ENCODE results near the gene SQOR. TPM values are rescaled to one million over a fixed set of nuclear protein-coding genes. Genes with fewer than 3 reads are reported as not detected.

SQOR gene
- total RNA-seq, 1 experiment from 2014 or later: 40.9 TPM

- Histone ChIP-seq H4K20me1 (ENCODE audit: insufficient read depth) (no peaks in the 10 kb centered on the region), H3K4me2 (no peak overlapping the region), H3F3A (ENCODE audit: insufficient read depth, low read depth) (no peaks in the 10 kb centered on the region), H3K4me1 (replicated peaks; ENCODE audit: insufficient read depth) (no peaks in the 10 kb centered on the region), H3K79me2 (ENCODE audit: low read depth) (no peaks in the 10 kb centered on the region), H3K9me2 (ENCODE audit: insufficient read depth) (no peaks in the 10 kb centered on the region), H3K4me3 (no peak overlapping the region), H3K36me3 (ENCODE audit: low read depth) (no peaks in the 10 kb centered on the region), H3K9me3 (ENCODE audit: insufficient read depth, low read depth) (no peaks in the 10 kb centered on the region), H2AFZ (no peak overlapping the region), H3K27me3 (ENCODE audit: insufficient read depth, low read depth) (peaks cover 24% of the 10 kb centered on the region), H3K27ac (no peak overlapping the region)
- DNase-seq: no peak
- no peak for TF ChIP-seq EZH2 (IDR thresholded peaks at IDR 0.05; ENCODE audit: low read depth)
- TF ChIP-seq, protein P1, sequence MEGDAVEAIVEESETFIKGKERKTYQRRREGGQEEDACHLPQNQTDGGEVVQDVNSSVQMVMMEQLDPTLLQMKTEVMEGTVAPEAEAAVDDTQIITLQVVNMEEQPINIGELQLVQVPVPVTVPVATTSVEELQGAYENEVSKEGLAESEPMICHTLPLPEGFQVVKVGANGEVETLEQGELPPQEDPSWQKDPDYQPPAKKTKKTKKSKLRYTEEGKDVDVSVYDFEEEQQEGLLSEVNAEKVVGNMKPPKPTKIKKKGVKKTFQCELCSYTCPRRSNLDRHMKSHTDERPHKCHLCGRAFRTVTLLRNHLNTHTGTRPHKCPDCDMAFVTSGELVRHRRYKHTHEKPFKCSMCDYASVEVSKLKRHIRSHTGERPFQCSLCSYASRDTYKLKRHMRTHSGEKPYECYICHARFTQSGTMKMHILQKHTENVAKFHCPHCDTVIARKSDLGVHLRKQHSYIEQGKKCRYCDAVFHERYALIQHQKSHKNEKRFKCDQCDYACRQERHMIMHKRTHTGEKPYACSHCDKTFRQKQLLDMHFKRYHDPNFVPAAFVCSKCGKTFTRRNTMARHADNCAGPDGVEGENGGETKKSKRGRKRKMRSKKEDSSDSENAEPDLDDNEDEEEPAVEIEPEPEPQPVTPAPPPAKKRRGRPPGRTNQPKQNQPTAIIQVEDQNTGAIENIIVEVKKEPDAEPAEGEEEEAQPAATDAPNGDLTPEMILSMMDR (conservative IDR thresholded peaks at IDR 0.05): no peak
- intact Hi-C loops (cut with micrococcal nuclease; ENCODE audit: unreplicated experiment): no loop called here
- no TSS peak for BruUV-seq (replicated peaks)
- ChIA-PET CTCF (interaction anchor here (0.5 kb wide), 1 partner anchor 83 kb away, joined by 5 read pairs; no protein-coding TSS in a partner anchor), POLR2A (ENCODE audit: unreplicated experiment) (no interaction called here)
Measured at GRCh38 chr15:45720183-45720582, 85.4 kb downstream of the SQOR start.

DNA sequence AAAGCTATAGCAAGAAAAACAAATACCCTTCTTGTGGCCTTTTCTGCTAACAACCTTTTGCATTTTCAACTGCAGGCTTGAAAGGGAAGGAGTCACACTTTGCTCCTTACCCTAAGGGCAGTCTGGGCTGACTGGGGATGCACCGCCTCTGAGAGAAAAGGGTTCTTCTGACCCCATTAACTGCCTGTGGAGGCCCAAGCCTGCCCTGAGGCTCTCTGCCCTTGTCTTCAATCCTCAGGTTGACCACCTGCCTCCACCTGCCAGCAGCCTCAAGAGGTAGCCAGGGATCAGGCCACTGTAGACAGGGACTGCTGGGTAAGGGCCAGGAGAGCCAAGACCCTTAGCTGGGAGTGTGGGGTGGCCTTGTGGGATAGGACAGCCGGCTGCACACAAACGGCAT, 93.8 kb downstream of the SQOR start:
- H3K27ac ChIP-seq: no peak overlapping the region
- BruUV-seq (replicated peaks): no TSS peak
- TF ChIP-seq EZH2 (IDR thresholded peaks at IDR 0.05; ENCODE audit: low read depth): no peak
- TF ChIP-seq, protein P1 (conservative IDR thresholded peaks at IDR 0.05): no peak
- no peak overlapping the region for H3K4me2 ChIP-seq
- no peaks in the 10 kb centered on the region for H3K9me2 ChIP-seq (ENCODE audit: insufficient read depth)
- POLR2A ChIA-PET (ENCODE audit: unreplicated experiment): no interaction called here
- H3K9me3 ChIP-seq (ENCODE audit: insufficient read depth, low read depth): no peaks in the 10 kb centered on the region
- intact Hi-C loops (cut with micrococcal nuclease; ENCODE audit: unreplicated experiment): no loop called here
- H3K4me1 ChIP-seq (replicated peaks; ENCODE audit: insufficient read depth): no peaks in the 10 kb centered on the region
- no peak overlapping the region for H3K4me3 ChIP-seq
- H4K20me1 ChIP-seq (ENCODE audit: insufficient read depth): no peaks in the 10 kb centered on the region
- no peaks in the 10 kb centered on the region for H3K79me2 ChIP-seq (ENCODE audit: low read depth)
- no peak for DNase-seq
- H3F3A ChIP-seq (ENCODE audit: insufficient read depth, low read depth): no peaks in the 10 kb centered on the region
- CTCF ChIA-PET: no interaction called here
- H2AFZ ChIP-seq: no peak overlapping the region
- H3K36me3 ChIP-seq (ENCODE audit: low read depth): no peaks in the 10 kb centered on the region
- peaks cover 48% of the 10 kb centered on the region for H3K27me3 ChIP-seq (ENCODE audit: insufficient read depth, low read depth)

DNA sequence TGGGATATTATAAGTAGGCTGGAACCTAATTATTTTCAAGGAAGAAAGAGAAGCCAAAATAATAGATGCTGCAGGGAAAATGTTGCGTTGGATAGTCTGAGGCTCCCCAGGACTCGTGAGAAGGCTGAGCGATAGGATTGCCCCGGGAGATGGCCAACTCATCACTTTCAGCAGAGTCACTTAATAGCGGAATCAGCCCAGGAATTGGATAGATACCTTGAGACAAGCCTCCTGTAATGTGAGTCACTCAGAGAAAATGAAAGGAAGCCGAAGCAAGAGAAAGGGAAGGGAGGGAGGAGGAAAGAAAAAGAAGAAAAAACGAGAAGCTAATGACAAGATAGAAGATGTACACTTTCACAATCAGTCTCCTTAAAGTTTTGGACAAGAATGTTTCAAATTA, 94.3 kb downstream of the SQOR start:
- no peak overlapping the region for H3K4me2 ChIP-seq
- no TSS peak for BruUV-seq (replicated peaks)
- intact Hi-C loops (cut with micrococcal nuclease; ENCODE audit: unreplicated experiment): no loop called here
- H2AFZ ChIP-seq: no peak overlapping the region
- H3K9me3 ChIP-seq (ENCODE audit: insufficient read depth, low read depth): no peaks in the 10 kb centered on the region
- no peaks in the 10 kb centered on the region for H3K9me2 ChIP-seq (ENCODE audit: insufficient read depth)
- H4K20me1 ChIP-seq (ENCODE audit: insufficient read depth): no peaks in the 10 kb centered on the region
- H3K79me2 ChIP-seq (ENCODE audit: low read depth): no peaks in the 10 kb centered on the region
- POLR2A ChIA-PET (ENCODE audit: unreplicated experiment): no interaction called here
- no peaks in the 10 kb centered on the region for H3K36me3 ChIP-seq (ENCODE audit: low read depth)
- H3K4me3 ChIP-seq: no peak overlapping the region
- H3K27me3 ChIP-seq (ENCODE audit: insufficient read depth, low read depth): peaks cover 53% of the 10 kb centered on the region
- no peak for DNase-seq
- TF ChIP-seq EZH2 (IDR thresholded peaks at IDR 0.05; ENCODE audit: low read depth): no peak
- TF ChIP-seq, protein P1 (conservative IDR thresholded peaks at IDR 0.05): no peak
- no peaks in the 10 kb centered on the region for H3K4me1 ChIP-seq (replicated peaks; ENCODE audit: insufficient read depth)
- H3F3A ChIP-seq (ENCODE audit: insufficient read depth, low read depth): no peaks in the 10 kb centered on the region
- H3K27ac ChIP-seq: no peak overlapping the region
- CTCF ChIA-PET: no interaction called here

Measured in PC-9 (cell line).